GM18505 (cell line): ENCODE measurements around the gene RNFT1.
"Not testable (repeated sequence)": the region's sequence is repeated elsewhere in the genome, so short reads cannot be mapped to it uniquely, and the experiment has no call there.

Experiments used
- ATAC-seq: cut with Tn5 transposase; IDR thresholded peaks from one replicate; pipeline ENCODE4 v1.9.1; 2021; ENCODE audit not compliant: unreplicated experiment
- POLR2A ChIP-seq: IDR thresholded peaks from 4 replicates; pipeline ENCODE4 v1.6.1; 2011; ENCODE audit warnings: borderline replicate concordance; ENCODE audit not compliant: insufficient read depth, insufficient read length; ENCODE audit errors: extremely low read depth

The RNFT1 gene

GRCh38 chr17:59964482-59965328, at the start of gene RNFT1:
TSS of gene RNFT1 (minus strand) at chr17:59964740. CDS start at chr17:59964663, 77 bp downstream.
- TF ChIP-seq POLR2A = peak; percentile 85
- ATAC-seq = peak; percentile 77

- not testable (repeated sequence) for ATAC-seq
Observed at GRCh38 chr17:60009326-60009725, 44.8 kb upstream of the RNFT1 start.

GRCh38 chr17:60008377-60008776, 43.8 kb upstream of the RNFT1 start:
- ATAC-seq = not testable (repeated sequence)

GRCh38 chr17:60006160-60006559, 41.6 kb upstream of the RNFT1 start:
- TF ChIP-seq POLR2A = no peak
- no peak for ATAC-seq

- not testable (repeated sequence) for ATAC-seq
Observed at GRCh38 chr17:60004561-60004960, 40.0 kb upstream of the RNFT1 start.

GRCh38 chr17:60002405-60002804, 37.9 kb upstream of the RNFT1 start:
- ATAC-seq = not testable (repeated sequence)

GRCh38 chr17:59996608-59997007, 32.1 kb upstream of the RNFT1 start:
- not testable (repeated sequence) for ATAC-seq

- not testable (repeated sequence) for ATAC-seq
Observed at GRCh38 chr17:59975166-59975565, 10.6 kb upstream of the RNFT1 start.

- not testable (repeated sequence) for ATAC-seq
Observed at GRCh38 chr17:59973483-59973882, 8.9 kb upstream of the RNFT1 start.

GRCh38 chr17:59972778-59973177, 8.2 kb upstream of the RNFT1 start:
- no peak for ATAC-seq
- TF ChIP-seq POLR2A = no peak

- ATAC-seq = not testable (repeated sequence)
Observed at GRCh38 chr17:59971771-59972170, 7.2 kb upstream of the RNFT1 start.

- TF ChIP-seq POLR2A = no peak
- ATAC-seq = peak; percentile 33
Observed at GRCh38 chr17:59963738-59964481, 630 bp downstream of the RNFT1 start.

- no peak for ATAC-seq
- no peak for TF ChIP-seq POLR2A
Observed at GRCh38 chr17:59962739-59963318, 1.7 kb downstream of the RNFT1 start.

- not testable (repeated sequence) for ATAC-seq
Observed at GRCh38 chr17:59959574-59959973, 5.0 kb downstream of the RNFT1 start.

GRCh38 chr17:59954856-59955255, 9.7 kb downstream of the RNFT1 start:
- no peak for ATAC-seq
- TF ChIP-seq POLR2A = no peak

GRCh38 chr17:59950049-59950448, 14.5 kb downstream of the RNFT1 start:
- ATAC-seq = no peak
- TF ChIP-seq POLR2A = no peak

GRCh38 chr17:59947310-59947709, 17.2 kb downstream of the RNFT1 start:
- not testable (repeated sequence) for ATAC-seq

GRCh38 chr17:59946433-59946832, 18.1 kb downstream of the RNFT1 start:
- ATAC-seq = not testable (repeated sequence)
